MM.1S (cell line): ENCODE measurements around the gene MADD.

Source experiments
- DNase-seq: peaks from one replicate; pipeline ENCODE4 v3.0.0-alpha.2; 2015
- H2AFZ ChIP-seq: fragments of 300-600 bp; sonication (generic); 2 replicates; pipeline ENCODE4 v1.6.0; 2016; ENCODE audit warnings: antibody characterized with exemption, low read length
- H3F3A ChIP-seq: fragments of 300-600 bp; sonication (generic); 2 replicates; pipeline ENCODE4 v1.6.1; 2016; ENCODE audit warnings: mild to moderate bottlenecking, antibody characterized with exemption, low read length, moderate library complexity, mixed read lengths; ENCODE audit not compliant: insufficient read depth
- H3K27ac ChIP-seq: fragments of 300-600 bp; sonication (generic); 2 replicates; pipeline ENCODE4 v1.5.1; 2016; ENCODE audit warnings: mild to moderate bottlenecking, low read length
- H3K27me3 ChIP-seq: fragments of 300-600 bp; sonication (generic); replicated peaks from 2 replicates; pipeline ENCODE4 v1.6.0; 2016; ENCODE audit warnings: low read length; ENCODE audit not compliant: insufficient read depth
- H3K36me3 ChIP-seq: fragments of 300-600 bp; sonication (generic); replicated peaks from 2 replicates; pipeline ENCODE4 v1.6.1; 2016; ENCODE audit warnings: mild to moderate bottlenecking, low read length, mixed read lengths; ENCODE audit not compliant: insufficient read depth
- H3K4me1 ChIP-seq: fragments of 300-600 bp; sonication (generic); 2 replicates; pipeline ENCODE4 v1.6.1; 2016; ENCODE audit warnings: low read length, mixed read lengths
- H3K4me2 ChIP-seq: fragments of 300-600 bp; sonication (generic); 2 replicates; pipeline ENCODE4 v1.6.0; 2016; ENCODE audit warnings: low read depth, low read length
- H3K4me3 ChIP-seq: fragments of 300-600 bp; sonication (generic); 2 replicates; pipeline ENCODE4 v1.5.1; 2016; ENCODE audit warnings: low read length, mixed read lengths
- H3K79me2 ChIP-seq: fragments of 300-600 bp; sonication (generic); 2 replicates; pipeline ENCODE4 v1.6.1; 2016; ENCODE audit warnings: mixed run types, low read length, mixed read lengths
- H3K9ac ChIP-seq: fragments of 300-600 bp; sonication (generic); 2 replicates; pipeline ENCODE4 v1.6.1; 2016; ENCODE audit warnings: low read length, mixed read lengths
- H3K9me2 ChIP-seq: fragments of 300-600 bp; sonication (generic); replicated peaks from 2 replicates; pipeline ENCODE4 v1.6.1; 2016; ENCODE audit warnings: mild to moderate bottlenecking, low read length, mixed read lengths; ENCODE audit not compliant: insufficient read depth
- H3K9me3 ChIP-seq: fragments of 300-600 bp; sonication (generic); replicated peaks from 2 replicates; pipeline ENCODE4 v1.6.1; 2016; ENCODE audit warnings: mild to moderate bottlenecking, low read length, mixed read lengths; ENCODE audit not compliant: insufficient read depth
- H4K20me1 ChIP-seq: fragments of 300-600 bp; sonication (generic); 2 replicates; pipeline ENCODE4 v1.6.1; 2016; ENCODE audit warnings: mild to moderate bottlenecking, low read length, moderate library complexity, mixed read lengths; ENCODE audit not compliant: insufficient read depth
- CTCF ChIP-seq: fragments of 300-600 bp; sonication (generic); IDR thresholded peaks from 2 replicates; pipeline ENCODE4 v1.5.1; 2016; ENCODE audit warnings: antibody characterized with exemption, low read length, mixed read lengths
- EZH2 ChIP-seq: fragments of 300-600 bp; sonication (generic); optimal IDR thresholded peaks from 2 replicates; pipeline ENCODE3; 2017; ENCODE audit warnings: low read depth, mild to moderate bottlenecking, antibody characterized with exemption, low read length, mixed read lengths
- EZH2phosphoT487 ChIP-seq: fragments of 300-600 bp; sonication (generic); IDR thresholded peaks from 2 replicates; pipeline ENCODE4 v1.6.1; 2018; ENCODE audit warnings: antibody characterized with exemption, low read length

The MADD gene

GRCh38 chr11:47225552-47226400 lies 44.2 kb upstream of the MADD start:
- Histone ChIP-seq H3K36me3 (no peaks in the 10 kb centered on the region), H3F3A (no peaks in the 10 kb centered on the region)

GRCh38 chr11:47229161-47229560 lies 40.8 kb upstream of the MADD start:
- H2AFZ ChIP-seq, result no peak overlapping the region
- H3K27ac ChIP-seq, result no peak overlapping the region
- no peaks in the 10 kb centered on the region for H3K9me2 ChIP-seq
- H3K27me3 ChIP-seq, result no peaks in the 10 kb centered on the region
- H3F3A ChIP-seq, result no peaks in the 10 kb centered on the region
- H3K9me3 ChIP-seq, result no peaks in the 10 kb centered on the region
- no peaks in the 10 kb centered on the region for H4K20me1 ChIP-seq
- 0 out of 2 replicates have a peak, but pooled peaks cover 4% of the 10 kb centered on the region for H3K79me2 ChIP-seq
- no peak overlapping the region for H3K4me3 ChIP-seq
- no peak for DNase-seq
- no peak for TF ChIP-seq EZH2
- TF ChIP-seq EZH2phosphoT487, result no peak
- TF ChIP-seq CTCF, result no peak
- H3K9ac ChIP-seq, result no peak overlapping the region
- no peak overlapping the region for H3K4me2 ChIP-seq
- H3K36me3 ChIP-seq, result no peaks in the 10 kb centered on the region
- peaks cover 4% of the 10 kb centered on the region; the same call in 1 of the 2 replicates for H3K4me1 ChIP-seq

More at GRCh38 chr11:47225552-47226400, 44.2 kb upstream of the MADD start:
- H3K79me2 ChIP-seq, result 0 out of 2 replicates have a peak, but pooled peaks cover 7% of the 10 kb centered on the region
- no peak overlapping the region for H3K27ac ChIP-seq
- no peaks in the 10 kb centered on the region for H3K27me3 ChIP-seq
- no peaks in the 10 kb centered on the region for H3K9me3 ChIP-seq
- peaks cover 4% of the 10 kb centered on the region; the same call in 1 of the 2 replicates for H3K4me1 ChIP-seq
- H3K4me3 ChIP-seq, result no peak overlapping the region
- no peak overlapping the region for H2AFZ ChIP-seq
- peak; percentile 58 for DNase-seq
- peak overlapping the region; percentile 31; the same call in 1 of the 2 replicates for H3K4me2 ChIP-seq
- no peaks in the 10 kb centered on the region for H4K20me1 ChIP-seq
- TF ChIP-seq EZH2phosphoT487, result no peak
- no peak overlapping the region for H3K9ac ChIP-seq
- no peaks in the 10 kb centered on the region for H3K9me2 ChIP-seq

GRCh38 chr11:47233051-47233450 lies 36.9 kb upstream of the MADD start:
- Histone ChIP-seq H3K79me2 (no peaks in the 10 kb centered on the region), H3K9me2 (no peaks in the 10 kb centered on the region), H3F3A (no peaks in the 10 kb centered on the region), H3K9ac (no peak overlapping the region), H2AFZ (no peak overlapping the region), H3K27me3 (no peaks in the 10 kb centered on the region), H3K4me1 (no peaks in the 10 kb centered on the region), H3K27ac (no peak overlapping the region), H3K4me2 (no peak overlapping the region), H3K9me3 (no peaks in the 10 kb centered on the region), H3K4me3 (no peak overlapping the region), H4K20me1 (no peaks in the 10 kb centered on the region), H3K36me3 (no peaks in the 10 kb centered on the region)
- no peak for DNase-seq
- TF ChIP-seq CTCF (no peak), EZH2phosphoT487 (no peak), EZH2 (no peak)
